Esophagus squamous epithelium (tissue), 5 donors: Measurements from ENCODE around the gene CABLES1. TPM values are rescaled to one million over a fixed set of nuclear protein-coding genes. Genes with fewer than 3 reads are reported as not detected.

ENCODE experiments used
- DNase-seq: peaks from one replicate; lab custom pipeline; 2025; lab: John Stamatoyannopoulos, UW
- H3K27ac ChIP-seq, 4 donors: fragments of 200-600 bp; sonication (generic); one replicate each; pipeline ENCODE4 v1.5.1; 2016 to 2019; ENCODE audit warnings: mild to moderate bottlenecking in 1 of 4
- H3K27me3 ChIP-seq, 4 donors: fragments of 200-600 bp; sonication (generic); 1 replicate in 3 of 4; 2 replicates in 1 of 4; pipeline versions ENCODE4 v1.5.1 to v1.6.0; 2017 to 2021; ENCODE audit warnings: antibody characterized with exemption in 1 of 4
- H3K36me3 ChIP-seq, 3 donors: fragments of 200-600 bp; sonication (generic); one replicate each; pipeline ENCODE4 v1.5.1; 2016 to 2019
- H3K4me1 ChIP-seq, 3 donors: fragments of 200-600 bp; sonication (generic); one replicate each; pipeline ENCODE4 v1.5.1; 2017 to 2019
- H3K4me3 ChIP-seq, 4 donors: fragments of 200-600 bp; sonication (generic); 1 replicate in 3 of 4; 2 replicates in 1 of 4; pipeline ENCODE4 v1.5.1; 2016 to 2019; ENCODE audit warnings: mild to moderate bottlenecking in 2 of 4, moderate library complexity in 1 of 4
- H3K9me3 ChIP-seq, 3 donors: fragments of 200-600 bp; sonication (generic); one replicate each; pipeline ENCODE4 v1.5.1; 2016 to 2019
- CTCF ChIP-seq, 6 experiments: fragments of 450-650 bp in 4 of 6; fragments of 200-600 bp in 2 of 6; sonication (generic) in 2 of 6; IDR thresholded peaks; one replicate each; pipeline ENCODE4 v1.5.1; 2016 to 2019; ENCODE audit warnings: antibody characterized with exemption in 6 of 6, mild to moderate bottlenecking in 4 of 6, moderate library complexity in 4 of 6
- POLR2A ChIP-seq, 4 donors: fragments of 450-650 bp; IDR thresholded peaks; one replicate each; pipeline ENCODE4 v1.6.1; 2017; ENCODE audit warnings: antibody characterized with exemption in 4 of 4, mild to moderate bottlenecking in 4 of 4, moderate library complexity in 3 of 4
- WGBS, 2 donors: methylation state at CpG; one replicate each; pipeline ENCODE4 v1.1.5; 2018; 5-methylcytosine and 5-hydroxymethylcytosine counted together
- intact Hi-C: fragments of 100-400 bp; cut with DNase I; formaldehyde crosslinking; loops from one replicate; pipeline ENCODE4 v1.15.0; 2022
- total RNA-seq, 4 donors: library from RNA; depleted of rRNA; stranded (reverse); fragments of >200 nt; gene quantifications; one replicate each; pipeline ENCODE4 v1.1.0, GENCODE V29; 2016
- donor health status: DM: yes; HTN: yes; CAD: no.

Gene CABLES1
- total RNA-seq, 4 donors from 2014 or later, result 4.4 to 9.9 (median 8.5) TPM

- peak overlapping the region in 1 of 4 donors; percentile 33 for H3K27ac ChIP-seq
- no peaks in the 10 kb centered on the region for H3K9me3 ChIP-seq
- no peaks in the 10 kb centered on the region for H3K36me3 ChIP-seq
- intact Hi-C loops, result no loop called here
- no peaks in the 10 kb centered on the region for H3K27me3 ChIP-seq
- H3K4me1 ChIP-seq, result peaks cover 0 to 31% (median 0%) of the 10 kb centered on the region in 3 donors
- H3K4me3 ChIP-seq, result no peak overlapping the region
- TF ChIP-seq POLR2A (IDR thresholded peaks at IDR 0.05) (no peak), CTCF (IDR thresholded peaks at IDR 0.05) (no peak)
- WGBS, 2 donors, result 36 to 54% methylated on average over 7 of the region's 7 CpGs
- DNase-seq, result no peak
Measured at GRCh38 chr18:23159344-23159743, 24.1 kb downstream of the CABLES1 start.

GRCh38 chr18:23162473-23162872 lies 27.2 kb downstream of the CABLES1 start:
- peaks cover 0 to 19% (median 0%) of the 10 kb centered on the region in 3 donors for H3K4me1 ChIP-seq
- WGBS, 2 donors, result 88 to 93% methylated on average over 6 of the region's 6 CpGs
- H3K27ac ChIP-seq, result no peak overlapping the region
- no peaks in the 10 kb centered on the region for H3K9me3 ChIP-seq
- no peaks in the 10 kb centered on the region for H3K36me3 ChIP-seq
- H3K27me3 ChIP-seq, result no peaks in the 10 kb centered on the region
- DNase-seq, result no peak
- intact Hi-C loops, result no loop called here
- H3K4me3 ChIP-seq, result no peak overlapping the region
- no peak for TF ChIP-seq CTCF (IDR thresholded peaks at IDR 0.05)
- TF ChIP-seq POLR2A (IDR thresholded peaks at IDR 0.05), result no peak

DNA sequence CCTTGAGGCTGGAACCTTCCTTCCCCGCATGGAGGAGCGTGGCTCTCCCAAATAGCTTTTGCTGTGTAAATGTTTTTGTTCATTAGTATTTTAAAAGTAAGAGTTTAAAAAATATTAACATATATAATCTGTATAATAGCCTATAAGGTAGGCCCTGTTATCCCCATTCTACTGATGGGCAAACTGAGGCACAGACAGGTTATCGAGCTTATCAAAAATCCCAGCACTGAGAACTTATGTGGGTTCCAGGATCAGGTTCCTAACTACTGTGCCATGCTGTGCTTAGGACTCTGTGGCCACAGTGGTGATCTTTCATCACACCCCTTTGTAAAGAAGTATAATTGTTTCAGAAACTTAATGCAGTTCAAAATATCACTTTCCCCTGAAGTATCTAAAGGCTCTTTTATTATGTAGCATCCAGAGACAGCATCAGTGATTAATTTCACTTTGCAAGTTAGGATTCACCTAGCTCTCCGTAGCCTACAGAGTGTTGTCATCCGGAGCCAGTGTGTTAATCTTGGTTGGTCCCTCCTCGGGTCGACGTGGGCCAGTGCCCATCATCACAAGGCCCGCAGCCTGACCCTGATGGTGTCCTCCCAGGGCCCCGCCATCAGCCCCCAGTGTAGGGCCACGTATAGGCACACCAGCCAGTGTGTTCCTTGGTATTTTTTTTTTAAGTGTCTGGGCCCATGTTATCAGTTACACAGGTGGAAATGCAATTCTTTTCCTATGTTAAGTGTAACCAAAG lies 28.7 kb downstream of the CABLES1 start:
- no peak overlapping the region for H3K4me3 ChIP-seq
- no peaks in the 10 kb centered on the region for H3K36me3 ChIP-seq
- WGBS, 2 donors, result 83 to 92% methylated on average over 7 to 8 of the region's 11 CpGs
- no peak overlapping the region for H3K27ac ChIP-seq
- no peaks in the 10 kb centered on the region for H3K27me3 ChIP-seq
- intact Hi-C loops, result no loop called here
- H3K9me3 ChIP-seq, result no peaks in the 10 kb centered on the region
- TF ChIP-seq POLR2A (IDR thresholded peaks at IDR 0.05) (no peak), CTCF (IDR thresholded peaks at IDR 0.05) (no peak)
- H3K4me1 ChIP-seq, result peaks cover 0 to 15% (median 0%) of the 10 kb centered on the region in 3 donors
- DNase-seq, result no peak

DNA sequence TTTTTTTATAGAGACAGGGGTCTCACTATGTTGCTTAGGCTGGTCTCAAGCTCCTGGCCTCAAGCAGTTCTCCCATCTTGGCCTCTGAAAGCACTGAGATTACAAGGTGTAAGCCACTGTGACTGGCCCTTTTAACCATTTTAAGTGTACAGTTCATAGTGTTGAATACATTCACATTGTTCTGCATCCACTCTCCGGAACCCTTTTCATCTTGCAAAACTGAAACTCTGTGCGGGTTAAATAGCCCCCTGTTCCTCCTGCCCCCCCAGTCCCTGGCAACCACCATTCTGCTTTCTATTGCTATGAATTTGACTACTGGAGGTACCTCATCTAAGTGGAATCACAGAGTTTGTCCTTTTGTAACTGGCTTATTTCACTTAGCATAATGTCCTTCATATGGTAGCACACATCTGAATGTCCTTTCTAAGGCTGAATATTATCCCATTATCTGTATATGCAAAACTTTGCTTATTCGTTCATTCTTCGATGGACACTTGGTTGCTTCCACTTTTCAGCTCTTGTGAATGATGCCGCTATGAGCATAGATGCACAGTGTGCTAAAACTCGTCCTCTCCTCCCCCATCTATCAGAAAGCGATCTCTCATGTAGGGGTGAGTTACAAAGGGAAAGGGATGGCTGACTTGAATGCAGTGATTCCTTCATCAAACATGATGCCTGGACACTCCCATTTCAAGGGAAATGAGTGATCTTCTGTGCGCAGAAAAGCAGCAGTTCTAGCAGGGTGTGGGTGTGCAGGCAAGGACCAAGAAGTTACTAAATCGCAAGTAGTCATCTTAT lies 30.2 kb downstream of the CABLES1 start:
- peaks cover 0 to 11% (median 0%) of the 10 kb centered on the region in 3 donors for H3K4me1 ChIP-seq
- no peaks in the 10 kb centered on the region for H3K36me3 ChIP-seq
- H3K4me3 ChIP-seq, result no peak overlapping the region
- H3K27ac ChIP-seq, result no peak overlapping the region
- no peaks in the 10 kb centered on the region for H3K9me3 ChIP-seq
- no peak for DNase-seq
- no peak for TF ChIP-seq POLR2A (IDR thresholded peaks at IDR 0.05)
- TF ChIP-seq CTCF (IDR thresholded peaks at IDR 0.05), result no peak
- WGBS, 2 donors, result 93% methylated on average over 9 of the region's 9 CpGs
- intact Hi-C loops, result no loop called here
- no peaks in the 10 kb centered on the region for H3K27me3 ChIP-seq
